GM12875 (cell line): ENCODE results near the gene BCL2L12.
"Not testable (repeated sequence)": the region's sequence is repeated elsewhere in the genome, so short reads cannot be mapped to it uniquely, and the experiment has no call there.

Experiments used
- H3K4me3 ChIP-seq: one replicate; pipeline ENCODE4 v1.5.1; 2011; ENCODE audit warnings: low read depth, low read length, control low read depth
- CTCF ChIP-seq: IDR thresholded peaks from 2 replicates; pipeline ENCODE4 v1.5.1; 2011; ENCODE audit warnings: low read depth, mild to moderate bottlenecking, control low read depth, inconsistent platforms, low read length, moderate library complexity, borderline replicate concordance; ENCODE audit not compliant: insufficient read depth

BCL2L12 gene

GRCh38 chr19:49631014-49631588 is 34.6 kb upstream of the BCL2L12 start:
- TF ChIP-seq CTCF: no peak
- H3K4me3 ChIP-seq: no peak overlapping the region

GRCh38 chr19:49631610-49632192 is 34.0 kb upstream of the BCL2L12 start:
- TF ChIP-seq CTCF: no peak
- H3K4me3 ChIP-seq: no peak overlapping the region

GRCh38 chr19:49632576-49632975 is 33.2 kb upstream of the BCL2L12 start:
- H3K4me3 ChIP-seq: no peak overlapping the region
- TF ChIP-seq CTCF: no peak

GRCh38 chr19:49633273-49633672 is 32.5 kb upstream of the BCL2L12 start:
- not testable (repeated sequence) for H3K4me3 ChIP-seq

- H3K4me3 ChIP-seq: no peak overlapping the region
- no peak for TF ChIP-seq CTCF
Measured at GRCh38 chr19:49635530-49636232, 30.1 kb upstream of the BCL2L12 start.

- H3K4me3 ChIP-seq: no peak overlapping the region
- TF ChIP-seq CTCF: no peak
Measured at GRCh38 chr19:49636233-49636932, 29.4 kb upstream of the BCL2L12 start.

- H3K4me3 ChIP-seq: no peak overlapping the region
- no peak for TF ChIP-seq CTCF
Measured at GRCh38 chr19:49637821-49638738, 27.7 kb upstream of the BCL2L12 start.
